Large intestine (tissue), 3 donors: ENCODE results near the gene DPY19L1. TPM values are rescaled to one million over a fixed set of nuclear protein-coding genes. Genes with fewer than 3 reads are reported as not detected.

Experiments
- DNase-seq, 2 donors: peaks; one replicate each; pipeline versions ENCODE4 v3.0.0 to v3.0.0-alpha.2; 2013
- H3K27ac ChIP-seq: one replicate; pipeline ENCODE4 v1.5.1; 2013; ENCODE audit warnings: low read length
- H3K27me3 ChIP-seq: 2 replicates; pipeline ENCODE4 v1.6.1; 2013; ENCODE audit warnings: low read length; ENCODE audit not compliant: control insufficient read depth, insufficient read depth
- H3K36me3 ChIP-seq: 2 replicates; pipeline ENCODE4 v1.6.1; 2013; ENCODE audit warnings: low read length; ENCODE audit not compliant: control insufficient read depth, insufficient read depth
- H3K4me1 ChIP-seq: one replicate; pipeline ENCODE4 v1.6.1; 2013; ENCODE audit warnings: low read length; ENCODE audit not compliant: control insufficient read depth, insufficient read depth
- H3K4me3 ChIP-seq: one replicate; pipeline ENCODE4 v1.5.1; 2013; ENCODE audit warnings: low read length
- H3K9me3 ChIP-seq: one replicate; pipeline ENCODE4 v1.6.1; 2013; ENCODE audit warnings: mild to moderate bottlenecking, low read depth, low read length, moderate library complexity; ENCODE audit not compliant: control insufficient read depth
- WGBS: methylation state at CpG from one replicate; pipeline ENCODE4 v1.1.5; 2013; ENCODE audit warnings: low lambda C conversion rate; ENCODE audit not compliant: insufficient coverage; 5-methylcytosine and 5-hydroxymethylcytosine counted together
- polyA plus RNA-seq: library from polyadenylated mRNA; unstranded; fragments of 120-200 nt; gene quantifications from one replicate; pipeline ENCODE4 v1.2.1, GENCODE V29; 2013

The DPY19L1 gene
- polyA plus RNA-seq, 1 donor, result 11.3 TPM

GRCh38 chr7:35035511-35035961 lies 1.7 kb downstream of the DPY19L1 start:
- Histone ChIP-seq H3K4me3 (no peak overlapping the region), H3K27ac (no peak overlapping the region), H3K27me3 (no peaks in the 10 kb centered on the region), H3K36me3 (no peaks in the 10 kb centered on the region), H3K4me1 (no peaks in the 10 kb centered on the region), H3K9me3 (no peaks in the 10 kb centered on the region)
- peak in 1 of 2 donors; percentile 46 for DNase-seq
- WGBS, result no CpG with 5 or more reads among the region's 5 CpGs

- H3K9me3 ChIP-seq, result no peaks in the 10 kb centered on the region
- H3K4me3 ChIP-seq, result no peak overlapping the region
- no peaks in the 10 kb centered on the region for H3K36me3 ChIP-seq
- H3K27ac ChIP-seq, result no peak overlapping the region
- no peaks in the 10 kb centered on the region for H3K27me3 ChIP-seq
- WGBS, result no CpG with 5 or more reads among the region's 1 CpG
- no peak for DNase-seq
- H3K4me1 ChIP-seq, result no peaks in the 10 kb centered on the region
Measured at GRCh38 chr7:35032166-35032565, 5.1 kb downstream of the DPY19L1 start.

- no CpG with 5 or more reads among the region's 2 CpGs for WGBS
- Histone ChIP-seq H3K27me3 (no peaks in the 10 kb centered on the region), H3K4me1 (no peaks in the 10 kb centered on the region), H3K9me3 (no peaks in the 10 kb centered on the region), H3K4me3 (no peak overlapping the region), H3K27ac (no peak overlapping the region), H3K36me3 (no peaks in the 10 kb centered on the region)
- DNase-seq, result no peak
Measured at GRCh38 chr7:35030848-35031247, 6.4 kb downstream of the DPY19L1 start.

GRCh38 chr7:35029311-35029710 lies 8.0 kb downstream of the DPY19L1 start:
- no peak for DNase-seq
- H3K9me3 ChIP-seq, result no peaks in the 10 kb centered on the region
- H3K4me3 ChIP-seq, result no peak overlapping the region
- no peaks in the 10 kb centered on the region for H3K27me3 ChIP-seq
- H3K4me1 ChIP-seq, result no peaks in the 10 kb centered on the region
- H3K27ac ChIP-seq, result no peak overlapping the region
- no peaks in the 10 kb centered on the region for H3K36me3 ChIP-seq
- WGBS, result no CpG with 5 or more reads among the region's 1 CpG

GRCh38 chr7:35026150-35026549 lies 11.1 kb downstream of the DPY19L1 start:
- no peak for DNase-seq
- Histone ChIP-seq H3K9me3 (no peaks in the 10 kb centered on the region), H3K4me3 (no peak overlapping the region), H3K36me3 (no peaks in the 10 kb centered on the region), H3K27me3 (no peaks in the 10 kb centered on the region), H3K4me1 (no peaks in the 10 kb centered on the region), H3K27ac (no peak overlapping the region)

- DNase-seq, result no peak
- no peak overlapping the region for H3K27ac ChIP-seq
- no peaks in the 10 kb centered on the region for H3K4me1 ChIP-seq
- no peaks in the 10 kb centered on the region for H3K36me3 ChIP-seq
- no peaks in the 10 kb centered on the region for H3K9me3 ChIP-seq
- no peaks in the 10 kb centered on the region for H3K27me3 ChIP-seq
- no peak overlapping the region for H3K4me3 ChIP-seq
- no CpG with 5 or more reads among the region's 1 CpG for WGBS
Measured at GRCh38 chr7:35025369-35025870, 11.9 kb downstream of the DPY19L1 start.

- Histone ChIP-seq H3K9me3 (no peaks in the 10 kb centered on the region), H3K27me3 (no peaks in the 10 kb centered on the region), H3K4me1 (no peaks in the 10 kb centered on the region), H3K27ac (no peak overlapping the region), H3K4me3 (no peak overlapping the region), H3K36me3 (no peaks in the 10 kb centered on the region)
- WGBS, result 100% methylated on average over 2 of the region's 3 CpGs
- DNase-seq, result no peak
Measured at GRCh38 chr7:35024298-35024697, 13.0 kb downstream of the DPY19L1 start.

- no peak overlapping the region for H3K4me3 ChIP-seq
- no peaks in the 10 kb centered on the region for H3K36me3 ChIP-seq
- no peaks in the 10 kb centered on the region for H3K27me3 ChIP-seq
- no peak for DNase-seq
- no peaks in the 10 kb centered on the region for H3K9me3 ChIP-seq
- no peak overlapping the region for H3K27ac ChIP-seq
- no peaks in the 10 kb centered on the region for H3K4me1 ChIP-seq
- WGBS, result no CpG with 5 or more reads among the region's 12 CpGs
Measured at GRCh38 chr7:35022725-35023124, 14.6 kb downstream of the DPY19L1 start.

- Histone ChIP-seq H3K36me3 (no peaks in the 10 kb centered on the region), H3K4me3 (no peak overlapping the region), H3K27ac (no peak overlapping the region), H3K4me1 (no peaks in the 10 kb centered on the region), H3K9me3 (no peaks in the 10 kb centered on the region), H3K27me3 (no peaks in the 10 kb centered on the region)
- no peak for DNase-seq
Measured at GRCh38 chr7:35021445-35021844, 15.8 kb downstream of the DPY19L1 start.

GRCh38 chr7:35019801-35020200 lies 17.5 kb downstream of the DPY19L1 start:
- H3K27ac ChIP-seq, result no peak overlapping the region
- WGBS, result 100% methylated on average over 1 of the region's 3 CpGs

GRCh38 chr7:35019179-35019729 lies 18.0 kb downstream of the DPY19L1 start:
- Histone ChIP-seq H3K4me3 (no peak overlapping the region), H3K36me3 (peaks cover 2% of the 10 kb centered on the region), H3K27me3 (no peaks in the 10 kb centered on the region), H3K9me3 (no peaks in the 10 kb centered on the region), H3K4me1 (no peaks in the 10 kb centered on the region), H3K27ac (no peak overlapping the region)
- no peak for DNase-seq
- WGBS, result 100% methylated on average over 1 of the region's 2 CpGs

More at GRCh38 chr7:35019801-35020200, 17.5 kb downstream of the DPY19L1 start:
- Histone ChIP-seq H3K4me3 (no peak overlapping the region), H3K9me3 (no peaks in the 10 kb centered on the region), H3K4me1 (no peaks in the 10 kb centered on the region), H3K36me3 (no peaks in the 10 kb centered on the region), H3K27me3 (no peaks in the 10 kb centered on the region)
- no peak for DNase-seq
